RCC 7860 (cell line): Measurements from ENCODE around the gene HOXD3.

ENCODE experiments used
- DNase-seq: peaks from one replicate; pipeline ENCODE4 v3.0.0-alpha.2; 2015; ENCODE audit warnings: low spot score
- FAIRE-seq: peaks from 2 replicates; lab custom pipeline; 2012; peaks lifted over from hg19 to GRCh38; lab: Jason Lieb, UNC

The HOXD3 gene

GRCh38 chr2:176174824-176175708 is 18.0 kb downstream of the HOXD3 start:
- FAIRE-seq (no peak), DNase-seq (no peak)

DNA sequence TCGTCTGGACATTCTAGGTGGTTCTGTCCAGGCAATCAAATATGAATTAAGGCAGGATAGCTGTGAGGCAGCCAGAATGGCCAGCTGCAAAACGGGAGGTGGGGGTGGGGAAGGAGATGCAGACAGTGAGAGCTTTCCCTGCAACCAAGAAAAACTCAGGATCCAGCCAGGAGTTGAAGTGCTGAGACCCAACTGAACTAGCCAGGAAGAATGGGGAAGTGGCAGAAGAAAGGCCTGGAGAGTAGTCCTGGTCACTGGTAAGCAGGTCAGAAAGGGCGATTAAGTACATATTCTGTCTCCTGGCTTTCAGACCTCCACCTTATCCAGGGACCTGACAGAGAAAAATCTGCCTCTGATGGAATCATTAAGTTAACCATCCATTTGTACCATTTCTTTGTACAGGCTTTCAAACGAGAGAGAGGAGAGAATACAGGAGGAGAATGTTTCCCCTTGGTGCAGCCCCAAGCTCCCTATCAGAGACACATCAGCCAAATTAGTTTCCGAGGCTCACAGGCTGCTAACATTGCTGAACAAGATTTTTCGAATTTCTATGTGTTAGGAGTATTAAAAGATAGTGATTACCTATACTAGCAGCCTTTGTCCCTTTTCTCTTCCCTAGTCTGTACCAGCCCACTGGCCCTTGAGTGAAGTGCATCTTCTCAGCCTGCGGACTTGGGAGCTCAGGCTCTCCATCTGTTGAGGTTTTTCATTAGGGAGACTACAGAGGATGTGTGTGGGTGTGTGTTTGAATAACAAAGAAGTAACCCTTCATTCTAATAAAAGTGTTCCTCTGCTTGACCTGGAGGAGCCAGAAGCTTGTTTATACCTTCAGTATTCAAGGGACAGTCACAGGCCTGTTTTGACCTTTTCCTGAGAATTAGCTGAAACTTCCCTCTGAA is 18.9 kb downstream of the HOXD3 start:
- FAIRE-seq, result no peak
- no peak for DNase-seq

DNA sequence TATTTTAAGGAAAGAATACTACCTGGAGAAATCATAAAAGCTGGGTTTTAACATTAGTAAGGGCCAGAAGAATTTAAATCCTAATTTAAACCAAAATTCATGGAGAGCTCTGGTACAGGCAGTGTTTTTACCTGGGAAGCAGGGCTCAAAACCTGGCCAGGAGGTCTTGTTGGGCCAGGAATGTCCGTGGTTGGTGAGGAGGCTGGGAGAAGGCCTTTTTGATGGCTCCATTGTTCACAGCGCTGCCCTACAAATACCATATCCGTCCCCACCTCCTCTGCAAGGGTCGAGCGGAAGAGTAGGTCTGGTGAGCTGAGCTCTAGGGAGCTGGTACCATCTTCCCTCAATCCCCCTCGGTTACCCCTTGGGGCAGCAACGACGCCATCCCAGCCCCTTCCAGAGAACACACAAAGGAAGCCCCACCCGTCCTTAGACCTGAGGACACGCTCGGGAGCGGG is 20.5 kb downstream of the HOXD3 start:
- FAIRE-seq (no peak), DNase-seq (no peak)

DNA sequence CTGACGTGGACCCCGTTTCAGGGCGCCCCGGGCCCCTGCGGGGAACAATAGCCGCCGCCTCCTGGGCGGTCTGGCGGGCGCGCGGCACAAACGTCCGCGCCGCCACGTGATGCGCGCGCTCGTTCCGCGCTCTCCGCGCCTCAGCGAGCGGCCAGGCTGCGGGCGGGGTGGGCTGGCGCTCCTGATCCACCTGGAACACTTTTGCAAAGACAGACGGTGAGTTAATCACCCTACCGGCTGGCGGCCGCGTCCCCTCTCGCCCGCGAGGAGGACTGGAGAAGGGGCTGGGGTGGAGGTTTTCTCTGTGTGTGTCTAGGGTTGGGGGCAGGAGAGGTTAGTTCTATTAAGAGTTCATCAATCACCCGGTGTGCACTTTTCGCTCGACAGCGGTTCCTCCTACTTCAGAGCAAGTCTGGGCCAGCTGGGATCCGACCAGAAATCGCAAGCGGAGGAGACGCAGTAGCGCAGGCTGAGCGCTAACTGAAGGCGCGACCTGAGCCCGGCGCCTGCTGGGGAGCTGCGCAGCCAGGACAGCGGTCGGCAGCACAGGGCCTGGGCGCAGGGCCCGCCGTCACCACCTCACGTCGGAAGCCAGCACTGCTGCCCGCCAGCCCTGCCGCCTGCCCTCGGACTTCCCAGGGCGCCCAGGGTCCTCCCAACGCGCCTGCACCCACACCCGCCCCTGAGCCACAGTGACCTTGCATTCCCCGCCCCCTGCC is 21.1 kb downstream of the HOXD3 start:
- FAIRE-seq, result no peak
- DNase-seq, result no peak

- DNase-seq (no peak), FAIRE-seq (no peak)
Observed at GRCh38 chr2:176178757-176179295, 21.7 kb downstream of the HOXD3 start.

GRCh38 chr2:176181551-176181950 is 24.4 kb downstream of the HOXD3 start:
- DNase-seq (no peak), FAIRE-seq (no peak)

GRCh38 chr2:176182671-176183070 is 25.6 kb downstream of the HOXD3 start:
- FAIRE-seq (no peak), DNase-seq (no peak)

DNA sequence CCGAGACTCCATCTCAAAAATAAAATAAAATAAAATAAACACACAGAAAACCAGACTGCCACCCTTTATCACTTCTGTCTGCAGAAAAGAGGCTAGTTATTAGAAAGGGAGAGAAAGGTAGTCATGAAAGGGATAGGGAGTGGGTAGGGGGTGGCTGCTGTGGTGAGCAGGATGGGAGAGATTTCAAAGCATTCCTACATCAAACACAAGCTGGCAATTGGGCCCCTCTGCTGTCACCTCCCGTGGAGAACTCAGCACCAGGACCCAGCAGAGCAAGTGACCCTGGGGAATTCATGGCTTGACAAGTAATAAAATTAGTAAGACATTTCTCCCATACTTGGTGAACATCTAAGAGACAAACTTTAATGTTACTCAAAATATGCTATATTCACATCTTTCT is 27.6 kb downstream of the HOXD3 start:
- FAIRE-seq (no peak), DNase-seq (no peak)

- no peak for DNase-seq
- no peak for FAIRE-seq
Observed at GRCh38 chr2:176186024-176186423, 28.9 kb downstream of the HOXD3 start.

DNA sequence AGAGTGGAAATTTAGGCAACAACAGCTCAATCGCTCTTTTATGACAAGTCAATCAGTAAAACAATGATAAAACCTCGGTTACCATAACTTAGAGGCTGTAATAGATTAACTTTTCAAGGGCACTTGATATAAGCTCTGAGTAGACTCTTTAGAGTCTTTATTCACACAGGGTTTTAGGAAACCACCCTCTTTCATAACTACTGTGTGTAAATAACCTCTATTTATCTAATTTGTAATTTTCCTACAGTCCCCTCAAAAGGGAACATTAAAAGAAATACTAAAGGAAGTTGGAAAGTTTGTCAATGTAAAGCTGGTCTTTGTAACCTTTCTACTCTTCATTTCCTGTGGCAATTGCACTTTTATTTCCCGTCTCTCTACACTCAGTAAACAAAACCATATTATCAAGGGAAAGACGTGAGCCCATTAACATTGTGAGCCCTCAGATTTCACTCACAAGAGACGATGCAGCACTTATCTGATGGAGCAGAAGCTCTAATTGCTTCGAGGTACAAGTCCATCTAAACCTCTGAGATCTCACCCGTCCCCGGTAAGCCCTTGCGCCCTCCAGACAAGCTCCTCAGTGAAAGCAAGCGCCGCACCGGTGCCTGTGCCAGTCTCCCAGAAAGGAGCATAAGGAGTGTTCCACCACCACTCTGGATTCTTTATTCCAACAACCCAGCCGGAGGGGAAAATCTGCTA is 30.2 kb downstream of the HOXD3 start:
- no peak for FAIRE-seq

GRCh38 chr2:176187899-176188773 is 31.0 kb downstream of the HOXD3 start, which contains the start of gene HOXD1:
TSS of gene HOXD1 (plus strand) at chr2:176188668. CDS start at chr2:176188802, 134 bp downstream.
- no peak for FAIRE-seq
- DNase-seq, result peak; percentile 54

More for the DNA sequence above, 30.2 kb downstream of the HOXD3 start:
- no peak for DNase-seq

DNA sequence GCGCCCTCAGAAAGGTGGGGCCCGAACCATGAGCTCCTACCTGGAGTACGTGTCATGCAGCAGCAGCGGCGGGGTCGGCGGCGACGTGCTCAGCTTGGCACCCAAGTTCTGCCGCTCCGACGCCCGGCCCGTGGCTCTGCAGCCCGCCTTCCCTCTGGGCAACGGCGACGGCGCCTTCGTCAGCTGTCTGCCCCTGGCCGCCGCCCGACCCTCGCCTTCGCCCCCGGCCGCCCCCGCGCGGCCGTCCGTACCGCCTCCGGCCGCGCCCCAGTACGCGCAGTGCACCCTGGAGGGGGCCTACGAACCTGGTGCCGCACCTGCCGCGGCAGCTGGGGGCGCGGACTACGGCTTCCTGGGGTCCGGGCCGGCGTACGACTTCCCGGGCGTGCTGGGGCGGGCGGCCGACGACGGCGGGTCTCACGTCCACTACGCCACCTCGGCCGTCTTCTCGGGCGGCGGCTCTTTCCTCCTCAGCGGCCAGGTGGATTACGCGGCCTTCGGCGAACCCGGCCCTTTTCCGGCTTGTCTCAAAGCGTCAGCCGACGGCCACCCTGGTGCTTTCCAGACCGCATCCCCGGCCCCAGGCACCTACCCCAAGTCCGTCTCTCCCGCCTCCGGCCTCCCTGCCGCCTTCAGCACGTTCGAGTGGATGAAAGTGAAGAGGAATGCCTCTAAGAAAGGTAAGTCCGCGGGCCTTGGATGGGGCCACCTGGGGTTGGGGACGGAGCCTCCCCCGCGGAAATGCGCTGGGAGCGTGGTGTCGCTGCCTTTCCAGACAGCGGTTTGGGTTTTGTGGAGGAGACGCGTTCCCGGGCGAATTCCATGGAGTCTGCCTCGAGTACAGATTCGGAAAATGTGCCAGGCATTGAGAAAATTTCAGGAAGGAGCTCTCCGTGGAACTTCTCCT is 31.9 kb downstream of the HOXD3 start:
- FAIRE-seq (no peak), DNase-seq (no peak)

DNA sequence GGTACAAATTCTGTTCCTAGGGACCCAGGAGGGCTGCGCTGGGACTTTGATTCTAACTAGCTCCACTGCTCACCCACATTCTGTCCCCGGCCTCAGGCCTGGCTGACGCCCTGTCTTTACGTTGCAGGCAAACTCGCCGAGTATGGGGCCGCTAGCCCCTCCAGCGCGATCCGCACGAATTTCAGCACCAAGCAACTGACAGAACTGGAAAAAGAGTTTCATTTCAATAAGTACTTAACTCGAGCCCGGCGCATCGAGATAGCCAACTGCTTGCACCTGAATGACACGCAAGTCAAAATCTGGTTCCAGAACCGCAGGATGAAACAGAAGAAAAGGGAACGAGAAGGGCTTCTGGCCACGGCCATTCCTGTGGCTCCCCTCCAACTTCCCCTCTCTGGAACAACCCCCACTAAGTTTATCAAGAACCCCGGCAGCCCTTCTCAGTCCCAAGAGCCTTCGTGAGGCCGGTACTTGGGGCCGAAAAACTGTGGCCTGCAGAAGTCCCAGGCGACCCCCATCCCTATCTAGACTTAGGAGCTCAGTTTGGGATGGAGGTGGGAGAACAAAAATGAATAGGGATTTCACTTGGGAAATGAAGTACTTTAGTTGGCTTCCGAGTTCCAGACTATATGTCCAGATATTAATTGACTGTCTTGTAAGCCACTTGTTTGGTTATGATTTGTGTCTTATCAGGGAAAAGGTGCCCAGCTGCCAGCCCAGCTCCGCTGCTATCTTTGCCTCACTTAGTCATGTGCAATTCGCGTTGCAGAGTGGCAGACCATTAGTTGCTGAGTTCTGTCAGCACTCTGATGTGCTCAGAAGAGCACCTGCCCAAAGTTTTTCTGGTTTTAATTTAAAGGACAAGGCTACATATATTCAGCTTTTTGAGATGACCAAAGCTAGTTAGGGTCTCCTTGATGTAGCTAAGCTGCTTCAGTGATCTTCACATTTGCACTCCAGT is 32.9 kb downstream of the HOXD3 start:
- no peak for FAIRE-seq
- no peak for DNase-seq

DNA sequence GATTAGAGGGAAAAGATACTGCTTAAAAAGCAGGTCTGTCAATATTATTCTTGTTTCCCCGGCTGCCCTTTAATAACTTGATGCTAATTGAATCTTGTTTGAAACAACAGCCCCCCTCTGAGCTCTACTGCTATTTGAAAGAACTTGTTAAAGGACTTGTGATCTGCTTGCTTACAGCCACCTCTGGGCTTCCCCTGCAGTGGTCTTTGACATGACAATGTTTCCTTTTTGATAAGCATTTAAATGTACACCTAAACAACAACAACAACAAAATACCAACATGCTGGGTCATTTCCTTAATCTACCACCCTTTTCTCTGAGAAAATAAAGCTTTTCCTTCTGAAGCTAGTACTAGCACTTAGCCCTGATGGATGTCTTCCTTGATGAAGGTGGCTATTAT is 35.2 kb downstream of the HOXD3 start:
- no peak for FAIRE-seq

GRCh38 chr2:176193048-176193447 is 35.9 kb downstream of the HOXD3 start:
- DNase-seq (no peak), FAIRE-seq (no peak)

More for the DNA sequence above, 35.2 kb downstream of the HOXD3 start:
- DNase-seq, result no peak

DNA sequence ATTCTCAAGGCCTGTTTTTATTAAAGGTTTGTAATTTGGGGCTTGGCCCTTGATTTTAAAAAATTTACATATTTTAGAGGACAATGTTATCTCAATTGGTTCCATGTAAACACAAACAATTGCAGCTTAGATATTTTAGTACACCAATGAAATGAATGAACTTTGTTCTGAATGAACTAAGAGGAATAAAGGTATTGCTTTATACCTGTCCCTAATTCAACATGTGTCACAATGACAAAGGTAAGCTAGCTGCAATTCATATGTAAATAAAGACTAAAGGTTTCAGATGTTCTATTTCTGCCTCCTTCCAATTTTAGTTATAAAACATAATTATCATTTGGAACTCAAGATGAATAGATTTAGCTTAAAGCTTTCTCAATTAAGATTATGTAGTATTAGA is 42.8 kb downstream of the HOXD3 start:
- DNase-seq (no peak), FAIRE-seq (no peak)

DNA sequence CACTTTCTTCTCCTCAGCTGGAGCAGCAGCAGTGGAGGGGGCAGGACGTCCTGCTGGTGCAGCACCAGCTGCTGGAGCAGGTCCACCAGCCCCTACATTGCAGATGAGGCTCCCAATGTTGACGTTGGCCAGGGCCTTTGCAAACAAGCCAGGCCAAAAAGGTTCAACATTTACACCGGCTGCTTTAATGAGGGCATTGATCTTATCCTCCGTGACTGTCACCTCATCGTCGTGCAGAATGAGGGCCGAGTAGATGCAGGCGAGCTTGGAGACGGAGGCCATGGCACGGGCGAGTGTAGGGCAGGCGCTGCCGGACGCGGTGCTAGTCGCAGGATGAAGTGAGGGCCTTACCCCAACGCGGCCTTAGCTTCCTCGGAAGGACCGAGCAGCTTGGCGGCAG is 43.9 kb downstream of the HOXD3 start:
- DNase-seq, result no peak
- FAIRE-seq, result no peak
